ENCODE data around the gene TBC1D14.

DNA sequence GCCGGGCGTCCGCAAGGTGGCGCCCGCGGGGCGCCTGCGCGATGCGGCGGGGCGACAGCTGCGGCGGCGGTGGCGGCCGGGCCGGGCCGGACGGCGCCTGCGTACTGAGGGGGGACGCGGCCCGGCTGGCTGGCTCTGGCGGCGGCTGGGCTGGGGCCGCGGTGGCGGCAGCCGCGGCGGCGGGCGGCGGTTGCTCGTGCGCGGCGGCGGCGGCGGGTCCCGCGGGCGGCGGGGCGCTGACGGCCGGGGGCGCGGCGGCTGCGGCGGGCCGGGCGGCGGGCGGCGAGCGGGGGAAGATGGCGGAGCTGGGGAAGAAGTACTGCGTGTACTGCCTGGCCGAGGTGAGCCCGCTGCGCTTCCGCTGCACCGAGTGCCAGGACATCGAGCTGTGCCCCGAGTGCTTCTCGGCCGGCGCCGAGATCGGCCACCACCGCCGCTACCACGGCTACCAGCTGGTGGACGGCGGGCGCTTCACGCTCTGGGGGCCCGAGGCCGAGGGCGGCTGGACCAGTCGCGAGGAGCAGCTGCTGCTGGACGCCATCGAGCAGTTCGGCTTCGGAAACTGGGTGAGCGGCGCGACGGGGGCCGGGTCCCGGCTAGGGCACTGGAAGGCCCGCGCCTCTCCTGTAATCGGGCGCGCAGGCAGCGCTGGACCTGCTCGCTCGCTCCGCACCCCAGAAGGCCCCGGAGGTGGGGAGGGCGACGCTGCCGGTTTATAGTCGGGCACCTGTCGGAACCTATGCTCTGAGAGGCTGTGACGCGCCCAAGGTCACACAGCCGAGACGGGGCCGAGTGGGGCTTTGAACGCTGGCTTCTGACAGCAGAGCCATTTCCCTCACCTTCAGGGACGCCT, 133.9 kb downstream of the TBC1D14 start, which contains the start of gene TADA2B:
- TF ChIP-seq, protein P1, sequence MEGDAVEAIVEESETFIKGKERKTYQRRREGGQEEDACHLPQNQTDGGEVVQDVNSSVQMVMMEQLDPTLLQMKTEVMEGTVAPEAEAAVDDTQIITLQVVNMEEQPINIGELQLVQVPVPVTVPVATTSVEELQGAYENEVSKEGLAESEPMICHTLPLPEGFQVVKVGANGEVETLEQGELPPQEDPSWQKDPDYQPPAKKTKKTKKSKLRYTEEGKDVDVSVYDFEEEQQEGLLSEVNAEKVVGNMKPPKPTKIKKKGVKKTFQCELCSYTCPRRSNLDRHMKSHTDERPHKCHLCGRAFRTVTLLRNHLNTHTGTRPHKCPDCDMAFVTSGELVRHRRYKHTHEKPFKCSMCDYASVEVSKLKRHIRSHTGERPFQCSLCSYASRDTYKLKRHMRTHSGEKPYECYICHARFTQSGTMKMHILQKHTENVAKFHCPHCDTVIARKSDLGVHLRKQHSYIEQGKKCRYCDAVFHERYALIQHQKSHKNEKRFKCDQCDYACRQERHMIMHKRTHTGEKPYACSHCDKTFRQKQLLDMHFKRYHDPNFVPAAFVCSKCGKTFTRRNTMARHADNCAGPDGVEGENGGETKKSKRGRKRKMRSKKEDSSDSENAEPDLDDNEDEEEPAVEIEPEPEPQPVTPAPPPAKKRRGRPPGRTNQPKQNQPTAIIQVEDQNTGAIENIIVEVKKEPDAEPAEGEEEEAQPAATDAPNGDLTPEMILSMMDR (IDR thresholded peaks at IDR 0.05) = no peak
- peak; percentile 42 to 54 for TF ChIP-seq POLR2A (IDR thresholded peaks at IDR 0.05)
